ENCODE results near the gene TGFB1I1.

- TF ChIP-seq CTCF (IDR thresholded peaks at IDR 0.05) (no peak), EZH2 (IDR thresholded peaks at IDR 0.05; ENCODE audit: borderline replicate concordance, insufficient read depth, low read depth, low read length, poor library complexity, severe bottlenecking) (no peak)
These were observed 11.1 kb downstream of the TGFB1I1 start, which contains the start of gene SLC5A2 for GRCh38 chr16:31483081-31483480.
